ENCODE data around the gene NFATC2. TPM values are rescaled to one million over a fixed set of nuclear protein-coding genes. Genes with fewer than 3 reads are reported as not detected.

Gene NFATC2
- total RNA-seq, 1 experiment from 2014 or later = 0.61 TPM

DNA sequence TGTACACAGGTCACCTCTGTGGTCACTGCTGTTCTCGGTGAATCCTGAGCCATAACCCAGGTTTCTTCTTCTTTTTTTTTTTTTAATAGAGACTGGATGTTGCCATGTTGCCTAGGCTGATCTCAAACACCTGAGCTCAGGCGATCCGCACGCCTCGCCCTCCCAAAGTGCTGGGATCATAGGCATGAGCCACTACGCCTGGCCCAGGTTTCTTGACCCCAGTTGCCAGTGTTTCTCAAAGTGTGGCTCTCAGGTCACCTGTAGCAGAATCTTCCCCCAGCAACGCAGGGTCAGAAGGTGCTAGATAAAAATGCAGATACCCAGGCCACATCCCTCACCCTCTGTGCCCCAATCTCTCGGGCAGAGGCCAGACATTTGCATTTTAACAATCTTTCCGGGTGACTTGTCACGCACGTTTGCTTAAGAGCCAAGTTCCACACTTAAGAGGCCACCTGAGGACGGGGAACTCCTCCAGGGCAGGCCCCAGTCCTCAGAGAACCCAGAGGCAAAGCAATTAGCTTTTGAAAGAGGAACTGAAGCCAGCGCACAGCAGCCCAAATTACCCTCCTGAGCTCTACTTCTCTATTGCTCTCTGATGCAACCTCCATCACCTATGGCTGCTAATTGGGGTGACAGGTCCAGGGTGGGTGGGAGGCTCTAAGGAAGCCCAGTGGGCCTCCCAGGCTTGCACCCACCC lies 81.8 kb downstream of the NFATC2 start:
- Mint-ChIP-seq H3K4me1 (peaks cover 15 to 16% of the 10 kb centered on the region in 2 experiments), H3K27me3 (ENCODE audit: low read depth) (no peaks in the 10 kb centered on the region), H3K9me3 (no peaks in the 10 kb centered on the region), H3K36me3 (ENCODE audit: insufficient read depth in 1 of 3, low read depth in 3 of 3) (no peaks in the 10 kb centered on the region), H3K27ac (peak overlapping the region; percentile 39 to 76 (median 74); a peak in 4 of 7 replicates), H3K4me3 (no peak overlapping the region)
- H3K79me1 ChIP-seq (ENCODE audit: insufficient read depth, low read depth, low read length, poor library complexity, severe bottlenecking) = no peaks in the 10 kb centered on the region
- H2AK5ac ChIP-seq (ENCODE audit: insufficient read length, low read length) = no peak overlapping the region
- no peak for DNase-seq
- no peaks in the 10 kb centered on the region for H4K20me1 ChIP-seq (ENCODE audit: control insufficient read depth, insufficient read depth, insufficient read length)
- H2BK12ac ChIP-seq (ENCODE audit: insufficient read length, low read depth, low read length) = no peak overlapping the region
- H2BK5ac ChIP-seq (ENCODE audit: insufficient read length, low read length) = no peak overlapping the region
- H3K4me2 ChIP-seq (ENCODE audit: insufficient read depth, insufficient read length, low read length) = no peak overlapping the region
- no peak overlapping the region for H3K27ac ChIP-seq (ENCODE audit: insufficient read length, low read depth, low read length)
- H3K14ac ChIP-seq (ENCODE audit: insufficient read depth, low read length) = no peak overlapping the region
- no peak overlapping the region for H2AFZ ChIP-seq (ENCODE audit: low read length)
- no peaks in the 10 kb centered on the region for H3K27me3 ChIP-seq (ENCODE audit: insufficient read depth, low read length)
- no peaks in the 10 kb centered on the region for H3K23me2 ChIP-seq (ENCODE audit: insufficient read length, low read depth, low read length, poor library complexity, severe bottlenecking)
- no peak overlapping the region for H3K23ac ChIP-seq (ENCODE audit: insufficient read length, low read depth, low read length)
- H4K5ac ChIP-seq (ENCODE audit: insufficient read length, low read depth, low read length) = no peak overlapping the region
- no CpG with 5 or more reads among the region's 13 CpGs for WGBS (ENCODE audit: extremely low coverage, insufficient read length, low lambda C conversion rate)
- no peak overlapping the region for H4K8ac ChIP-seq (replicated peaks; ENCODE audit: insufficient read length, low read depth, low read length)
- H4K91ac ChIP-seq (ENCODE audit: insufficient read length, low read depth, low read length) = no peak overlapping the region
- H3K18ac ChIP-seq (ENCODE audit: insufficient read length, low read depth, low read length) = no peak overlapping the region
- no peak overlapping the region for H3K4ac ChIP-seq (ENCODE audit: low read depth, low read length)
- no peak overlapping the region for H3K9ac ChIP-seq (ENCODE audit: extremely low read depth, insufficient read length, low read length)
- H3K79me2 ChIP-seq (ENCODE audit: insufficient read depth, low read length) = no peaks in the 10 kb centered on the region
- no peak overlapping the region for H2BK20ac ChIP-seq (ENCODE audit: low read depth, low read length, poor library complexity, severe bottlenecking)
- no peak overlapping the region for H2BK15ac ChIP-seq (ENCODE audit: low read depth, low read length)
- H3K56ac ChIP-seq (ENCODE audit: insufficient read length, low read depth, low read length) = no peak overlapping the region
- H3T11ph ChIP-seq (ENCODE audit: low read length) = no peak overlapping the region
- no peak overlapping the region for H2BK120ac ChIP-seq (ENCODE audit: low read depth, low read length, poor library complexity, severe bottlenecking)
- H3K9me3 ChIP-seq (ENCODE audit: control insufficient read depth, low read depth, low read length) = no peaks in the 10 kb centered on the region
- H3K4me1 ChIP-seq (ENCODE audit: insufficient read depth, low read length) = no peaks in the 10 kb centered on the region
- TF ChIP-seq, protein P1, sequence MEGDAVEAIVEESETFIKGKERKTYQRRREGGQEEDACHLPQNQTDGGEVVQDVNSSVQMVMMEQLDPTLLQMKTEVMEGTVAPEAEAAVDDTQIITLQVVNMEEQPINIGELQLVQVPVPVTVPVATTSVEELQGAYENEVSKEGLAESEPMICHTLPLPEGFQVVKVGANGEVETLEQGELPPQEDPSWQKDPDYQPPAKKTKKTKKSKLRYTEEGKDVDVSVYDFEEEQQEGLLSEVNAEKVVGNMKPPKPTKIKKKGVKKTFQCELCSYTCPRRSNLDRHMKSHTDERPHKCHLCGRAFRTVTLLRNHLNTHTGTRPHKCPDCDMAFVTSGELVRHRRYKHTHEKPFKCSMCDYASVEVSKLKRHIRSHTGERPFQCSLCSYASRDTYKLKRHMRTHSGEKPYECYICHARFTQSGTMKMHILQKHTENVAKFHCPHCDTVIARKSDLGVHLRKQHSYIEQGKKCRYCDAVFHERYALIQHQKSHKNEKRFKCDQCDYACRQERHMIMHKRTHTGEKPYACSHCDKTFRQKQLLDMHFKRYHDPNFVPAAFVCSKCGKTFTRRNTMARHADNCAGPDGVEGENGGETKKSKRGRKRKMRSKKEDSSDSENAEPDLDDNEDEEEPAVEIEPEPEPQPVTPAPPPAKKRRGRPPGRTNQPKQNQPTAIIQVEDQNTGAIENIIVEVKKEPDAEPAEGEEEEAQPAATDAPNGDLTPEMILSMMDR (conservative IDR thresholded peaks at IDR 0.05) = no peak
